Measurements from ENCODE around the gene KCNAB2.

The KCNAB2 gene

DNA sequence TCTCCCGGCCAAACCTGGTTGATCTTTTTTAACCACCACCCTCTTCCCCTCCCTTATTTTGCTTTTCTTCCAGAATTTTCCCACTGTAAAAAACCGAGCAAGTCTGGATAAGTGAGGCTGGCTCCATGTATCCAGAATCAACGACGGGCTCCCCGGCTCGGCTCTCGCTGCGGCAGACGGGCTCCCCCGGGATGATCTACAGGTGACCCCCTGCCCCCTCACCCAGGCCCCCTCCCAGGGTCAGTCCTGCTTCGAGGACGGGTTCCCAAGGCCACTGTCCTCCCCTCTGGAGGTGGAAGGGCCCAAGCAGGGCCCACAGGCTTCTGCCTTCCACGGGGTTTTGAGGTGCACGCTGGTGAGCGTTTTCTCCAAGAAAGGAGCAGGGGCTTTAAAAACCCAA is 5.2 kb upstream of the KCNAB2 start:
- TF ChIP-seq EZH2phosphoT487 (IDR thresholded peaks at IDR 0.05; ENCODE audit: borderline replicate concordance, low read length), result no peak
- TF ChIP-seq, protein P1, sequence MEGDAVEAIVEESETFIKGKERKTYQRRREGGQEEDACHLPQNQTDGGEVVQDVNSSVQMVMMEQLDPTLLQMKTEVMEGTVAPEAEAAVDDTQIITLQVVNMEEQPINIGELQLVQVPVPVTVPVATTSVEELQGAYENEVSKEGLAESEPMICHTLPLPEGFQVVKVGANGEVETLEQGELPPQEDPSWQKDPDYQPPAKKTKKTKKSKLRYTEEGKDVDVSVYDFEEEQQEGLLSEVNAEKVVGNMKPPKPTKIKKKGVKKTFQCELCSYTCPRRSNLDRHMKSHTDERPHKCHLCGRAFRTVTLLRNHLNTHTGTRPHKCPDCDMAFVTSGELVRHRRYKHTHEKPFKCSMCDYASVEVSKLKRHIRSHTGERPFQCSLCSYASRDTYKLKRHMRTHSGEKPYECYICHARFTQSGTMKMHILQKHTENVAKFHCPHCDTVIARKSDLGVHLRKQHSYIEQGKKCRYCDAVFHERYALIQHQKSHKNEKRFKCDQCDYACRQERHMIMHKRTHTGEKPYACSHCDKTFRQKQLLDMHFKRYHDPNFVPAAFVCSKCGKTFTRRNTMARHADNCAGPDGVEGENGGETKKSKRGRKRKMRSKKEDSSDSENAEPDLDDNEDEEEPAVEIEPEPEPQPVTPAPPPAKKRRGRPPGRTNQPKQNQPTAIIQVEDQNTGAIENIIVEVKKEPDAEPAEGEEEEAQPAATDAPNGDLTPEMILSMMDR (IDR thresholded peaks at IDR 0.05; ENCODE audit: low read depth, low read length, poor library complexity, severe bottlenecking), result no peak
- no peaks in the 10 kb centered on the region for H3K79me2 ChIP-seq (ENCODE audit: control insufficient read depth, low read length)
- no peak overlapping the region for H3K4me3 ChIP-seq (ENCODE audit: low read length)
- no peak overlapping the region for H3K27ac ChIP-seq (ENCODE audit: low read depth, low read length)
- H3F3A ChIP-seq (ENCODE audit: control insufficient read depth, insufficient read depth), result no peaks in the 10 kb centered on the region
- no peaks in the 10 kb centered on the region for H3K9me3 ChIP-seq (ENCODE audit: control insufficient read depth, insufficient read depth, low read length)
- no peaks in the 10 kb centered on the region for H3K36me3 ChIP-seq (ENCODE audit: control insufficient read depth, low read length)
- no peaks in the 10 kb centered on the region for H4K20me1 ChIP-seq (ENCODE audit: control insufficient read depth, insufficient read depth, low read depth, low read length)
- H3K27me3 ChIP-seq (ENCODE audit: control insufficient read depth, low read length), result no peaks in the 10 kb centered on the region
- no peak overlapping the region for H3K4me2 ChIP-seq (ENCODE audit: low read length)
- H3K4me1 ChIP-seq (ENCODE audit: control insufficient read depth, low read length), result peaks cover 9% of the 10 kb centered on the region
- H3K9me2 ChIP-seq (replicated peaks; ENCODE audit: control insufficient read depth, low read length), result no peaks in the 10 kb centered on the region

DNA sequence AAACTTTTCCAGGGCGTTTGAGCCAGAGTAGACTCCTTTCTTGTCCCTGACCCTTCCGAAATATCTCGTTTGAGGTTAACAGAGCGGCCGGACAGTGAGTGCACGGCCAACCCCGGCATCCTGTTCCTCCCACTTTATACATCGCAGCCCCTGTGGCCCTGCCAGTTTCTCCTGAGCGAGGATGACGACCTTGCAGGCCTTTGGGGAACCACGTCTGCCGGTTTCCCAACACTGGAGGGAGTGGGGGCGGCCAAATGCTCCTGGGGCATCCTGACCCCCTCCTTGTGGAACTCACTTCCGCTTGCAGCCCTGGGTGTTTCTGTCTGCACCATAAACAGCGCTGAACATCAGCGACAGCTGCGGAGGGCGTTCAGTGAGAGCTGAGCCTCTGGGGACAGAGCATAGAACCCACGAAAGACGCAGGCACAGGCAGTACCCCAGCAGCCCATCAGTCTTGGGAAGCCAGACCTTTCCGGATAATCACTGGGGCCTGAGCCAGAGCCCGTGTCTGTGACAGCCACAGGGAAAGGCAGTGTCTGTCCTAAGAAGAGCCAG is 4.8 kb upstream of the KCNAB2 start:
- Histone ChIP-seq H3K4me1 (ENCODE audit: control insufficient read depth, low read length) (peaks cover 9% of the 10 kb centered on the region), H3F3A (ENCODE audit: control insufficient read depth, insufficient read depth) (no peaks in the 10 kb centered on the region), H3K79me2 (ENCODE audit: control insufficient read depth, low read length) (no peaks in the 10 kb centered on the region), H3K36me3 (ENCODE audit: control insufficient read depth, low read length) (no peaks in the 10 kb centered on the region), H3K4me2 (ENCODE audit: low read length) (no peak overlapping the region), H3K9me3 (ENCODE audit: control insufficient read depth, insufficient read depth, low read length) (no peaks in the 10 kb centered on the region), H4K20me1 (ENCODE audit: control insufficient read depth, insufficient read depth, low read depth, low read length) (no peaks in the 10 kb centered on the region), H3K27ac (ENCODE audit: low read depth, low read length) (no peak overlapping the region), H3K9me2 (replicated peaks; ENCODE audit: control insufficient read depth, low read length) (no peaks in the 10 kb centered on the region), H3K27me3 (ENCODE audit: control insufficient read depth, low read length) (no peaks in the 10 kb centered on the region), H3K4me3 (ENCODE audit: low read length) (no peak overlapping the region)
- TF ChIP-seq, protein P1 (IDR thresholded peaks at IDR 0.05; ENCODE audit: low read depth, low read length, poor library complexity, severe bottlenecking), result no peak
- TF ChIP-seq EZH2phosphoT487 (IDR thresholded peaks at IDR 0.05; ENCODE audit: borderline replicate concordance, low read length), result no peak

DNA sequence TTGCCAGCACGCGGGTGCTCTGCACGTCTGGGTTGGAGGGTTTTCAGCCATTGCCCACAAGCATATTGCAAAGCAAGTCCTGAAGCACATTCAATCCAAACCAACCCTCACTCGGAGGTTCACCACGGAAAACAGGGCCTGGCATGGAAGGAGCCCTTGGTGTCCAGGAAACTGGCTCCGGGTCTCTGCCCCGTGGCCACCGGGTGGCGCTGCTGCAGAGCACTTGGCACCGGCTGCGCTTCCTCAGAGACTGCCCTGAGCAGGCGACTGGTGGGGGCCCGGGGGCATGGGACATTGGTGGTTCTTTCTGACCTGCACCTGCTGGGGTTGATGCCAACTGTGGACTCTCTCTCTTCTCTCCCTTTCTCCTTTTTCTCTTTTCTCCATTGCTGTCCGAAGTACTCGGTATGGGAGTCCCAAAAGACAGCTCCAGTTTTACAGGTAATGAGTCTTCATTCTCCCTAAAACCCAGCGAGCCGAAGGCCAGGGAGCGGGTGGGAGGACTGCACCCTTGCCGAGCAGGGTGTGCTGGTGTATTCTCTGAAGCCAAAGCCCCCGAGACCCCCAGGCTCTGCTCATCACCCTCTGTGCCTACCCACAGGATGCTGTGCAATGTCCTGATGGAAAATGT is 4.1 kb upstream of the KCNAB2 start:
- no peaks in the 10 kb centered on the region for H3F3A ChIP-seq (ENCODE audit: control insufficient read depth, insufficient read depth)
- no peaks in the 10 kb centered on the region for H4K20me1 ChIP-seq (ENCODE audit: control insufficient read depth, insufficient read depth, low read depth, low read length)
- H3K4me1 ChIP-seq (ENCODE audit: control insufficient read depth, low read length), result peaks cover 9% of the 10 kb centered on the region
- H3K4me3 ChIP-seq (ENCODE audit: low read length), result no peak overlapping the region
- no peaks in the 10 kb centered on the region for H3K9me2 ChIP-seq (replicated peaks; ENCODE audit: control insufficient read depth, low read length)
- no peaks in the 10 kb centered on the region for H3K9me3 ChIP-seq (ENCODE audit: control insufficient read depth, insufficient read depth, low read length)
- TF ChIP-seq, protein P1 (IDR thresholded peaks at IDR 0.05; ENCODE audit: low read depth, low read length, poor library complexity, severe bottlenecking), result peak; percentile 78
- TF ChIP-seq EZH2phosphoT487 (IDR thresholded peaks at IDR 0.05; ENCODE audit: borderline replicate concordance, low read length), result no peak
- no peak overlapping the region for H3K4me2 ChIP-seq (ENCODE audit: low read length)
- H3K36me3 ChIP-seq (ENCODE audit: control insufficient read depth, low read length), result no peaks in the 10 kb centered on the region
- no peaks in the 10 kb centered on the region for H3K79me2 ChIP-seq (ENCODE audit: control insufficient read depth, low read length)
- no peak overlapping the region for H3K27ac ChIP-seq (ENCODE audit: low read depth, low read length)
- H3K27me3 ChIP-seq (ENCODE audit: control insufficient read depth, low read length), result no peaks in the 10 kb centered on the region
